ENCODE data around the gene ANKRD33.

The ANKRD33 gene

GRCh38 chr12:51901121-51901817 is 13.4 kb downstream of the ANKRD33 start:
- no peak for DNase-seq (ENCODE audit: low spot score)

- DNase-seq (ENCODE audit: low spot score): no peak
These were observed 14.0 kb downstream of the ANKRD33 start for GRCh38 chr12:51901881-51902280.

GRCh38 chr12:51904951-51905470 is 17.1 kb downstream of the ANKRD33 start:
- no peak for DNase-seq (ENCODE audit: low spot score)

GRCh38 chr12:51905471-51906429 is 17.8 kb downstream of the ANKRD33 start:
- DNase-seq (ENCODE audit: low spot score): no peak

- no peak for DNase-seq (ENCODE audit: low spot score)
These were observed 18.7 kb downstream of the ANKRD33 start for GRCh38 chr12:51906430-51907082.

GRCh38 chr12:51907083-51907855 is 19.4 kb downstream of the ANKRD33 start, which contains the start of gene ACVRL1:
Gene ACVRL1, plus strand, starts transcription at chr12:51907504. Its CDS starts 4,971 bp downstream, at chr12:51912475.
- DNase-seq (ENCODE audit: low spot score): no peak

- DNase-seq (ENCODE audit: low spot score): no peak
These were observed 20.0 kb downstream of the ANKRD33 start for GRCh38 chr12:51907856-51908425.

- DNase-seq (ENCODE audit: low spot score): no peak
These were observed 21.1 kb downstream of the ANKRD33 start for GRCh38 chr12:51908876-51909592.

- no peak for DNase-seq (ENCODE audit: low spot score)
These were observed 22.3 kb downstream of the ANKRD33 start for GRCh38 chr12:51910168-51910567.

- DNase-seq (ENCODE audit: low spot score): no peak
These were observed 22.8 kb downstream of the ANKRD33 start for GRCh38 chr12:51910691-51911090.

GRCh38 chr12:51911307-51911706 is 23.4 kb downstream of the ANKRD33 start:
- DNase-seq (ENCODE audit: low spot score): no peak

- no peak for DNase-seq (ENCODE audit: low spot score)
These were observed 24.1 kb downstream of the ANKRD33 start for GRCh38 chr12:51911788-51912711.

GRCh38 chr12:51913071-51914033 is 25.4 kb downstream of the ANKRD33 start:
- DNase-seq (ENCODE audit: low spot score): no peak

GRCh38 chr12:51914034-51914923 is 26.4 kb downstream of the ANKRD33 start:
- no peak for DNase-seq (ENCODE audit: low spot score)

GRCh38 chr12:51915003-51915625 is 27.2 kb downstream of the ANKRD33 start:
- no peak for DNase-seq (ENCODE audit: low spot score)

- DNase-seq (ENCODE audit: low spot score): no peak
These were observed 28.0 kb downstream of the ANKRD33 start for GRCh38 chr12:51915951-51916350.
